PC-3 (cell line): ENCODE results near the gene MAP3K9.

Experiments used
- CTCF ChIP-seq: fragments of 300-600 bp; sonication (generic); conservative IDR thresholded peaks from 2 replicates; pipeline ENCODE4 v1.5.1; 2017; ENCODE audit warnings: antibody characterized with exemption, low read depth, mild to moderate bottlenecking, low read length
- EZH2 ChIP-seq: fragments of 300-600 bp; sonication (generic); IDR thresholded peaks from one replicate; pipeline ENCODE4 v1.6.1; 2017; ENCODE audit warnings: antibody characterized with exemption, mild to moderate bottlenecking, low read length; ENCODE audit not compliant: unreplicated experiment

GRCh38 chr14:70823281-70823680, 14.0 kb upstream of the MAP3K9 start:
- TF ChIP-seq CTCF (no peak), EZH2 (no peak)
